ENCODE measurements around the gene CALHM5. TPM values are rescaled to one million over a fixed set of nuclear protein-coding genes. Genes with fewer than 3 reads are reported as not detected.

Gene CALHM5, protein sequence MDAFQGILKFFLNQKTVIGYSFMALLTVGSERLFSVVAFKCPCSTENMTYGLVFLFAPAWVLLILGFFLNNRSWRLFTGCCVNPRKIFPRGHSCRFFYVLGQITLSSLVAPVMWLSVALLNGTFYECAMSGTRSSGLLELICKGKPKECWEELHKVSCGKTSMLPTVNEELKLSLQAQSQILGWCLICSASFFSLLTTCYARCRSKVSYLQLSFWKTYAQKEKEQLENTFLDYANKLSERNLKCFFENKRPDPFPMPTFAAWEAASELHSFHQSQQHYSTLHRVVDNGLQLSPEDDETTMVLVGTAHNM
- total RNA-seq, result not detected

DNA sequence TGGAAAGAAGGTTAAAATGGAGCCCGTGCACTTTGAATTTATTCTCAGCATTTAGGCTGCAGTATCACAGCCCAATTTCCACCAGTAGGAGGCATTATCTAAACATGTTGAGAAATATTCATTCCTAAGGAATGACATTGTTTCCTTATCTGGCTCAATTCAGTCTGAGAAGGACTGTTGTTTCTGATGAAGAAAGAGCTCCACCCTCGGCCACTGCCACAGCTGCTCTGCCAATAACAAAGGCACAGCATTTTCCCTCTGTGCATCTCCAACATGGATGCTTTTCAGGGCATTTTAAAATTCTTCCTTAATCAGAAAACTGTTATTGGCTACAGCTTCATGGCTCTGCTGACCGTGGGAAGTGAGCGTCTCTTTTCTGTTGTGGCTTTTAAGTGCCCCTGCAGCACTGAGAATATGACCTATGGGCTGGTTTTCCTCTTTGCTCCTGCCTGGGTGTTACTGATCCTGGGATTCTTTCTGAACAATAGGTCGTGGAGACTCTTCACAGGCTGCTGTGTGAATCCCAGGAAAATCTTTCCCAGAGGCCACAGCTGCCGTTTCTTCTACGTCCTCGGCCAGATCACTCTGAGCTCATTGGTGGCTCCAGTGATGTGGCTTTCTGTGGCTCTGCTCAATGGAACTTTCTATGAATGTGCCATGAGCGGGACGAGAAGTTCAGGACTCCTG lies at the start of gene CALHM5:
Gene CALHM5 (plus strand): TSS at position 216 of the 687 bp plus-strand sequence. CDS start 58 bp downstream, at position 274.
- Mint-ChIP-seq H3K9me3 (ENCODE audit: low read depth) (peaks cover 3% of the 10 kb centered on the region), H3K27me3 (no peaks in the 10 kb centered on the region), H3K4me1 (no peaks in the 10 kb centered on the region), H3K36me3 (ENCODE audit: low read depth) (no peaks in the 10 kb centered on the region), H3K4me3 (no peak within 1 kb of the TSS), H3K27ac (no peak within 1 kb of the TSS)
- DNase-seq, result no peak
- no peak for ATAC-seq
- intact Hi-C loops (cut with DNase I, micrococcal nuclease), result no loop called here
- ChIA-PET POLR2A (no interaction called here), CTCF (interaction anchor here (1.1 kb wide), 1 partner anchor 21 kb away, joined by 3 read pairs; no protein-coding TSS in a partner anchor)

DNA sequence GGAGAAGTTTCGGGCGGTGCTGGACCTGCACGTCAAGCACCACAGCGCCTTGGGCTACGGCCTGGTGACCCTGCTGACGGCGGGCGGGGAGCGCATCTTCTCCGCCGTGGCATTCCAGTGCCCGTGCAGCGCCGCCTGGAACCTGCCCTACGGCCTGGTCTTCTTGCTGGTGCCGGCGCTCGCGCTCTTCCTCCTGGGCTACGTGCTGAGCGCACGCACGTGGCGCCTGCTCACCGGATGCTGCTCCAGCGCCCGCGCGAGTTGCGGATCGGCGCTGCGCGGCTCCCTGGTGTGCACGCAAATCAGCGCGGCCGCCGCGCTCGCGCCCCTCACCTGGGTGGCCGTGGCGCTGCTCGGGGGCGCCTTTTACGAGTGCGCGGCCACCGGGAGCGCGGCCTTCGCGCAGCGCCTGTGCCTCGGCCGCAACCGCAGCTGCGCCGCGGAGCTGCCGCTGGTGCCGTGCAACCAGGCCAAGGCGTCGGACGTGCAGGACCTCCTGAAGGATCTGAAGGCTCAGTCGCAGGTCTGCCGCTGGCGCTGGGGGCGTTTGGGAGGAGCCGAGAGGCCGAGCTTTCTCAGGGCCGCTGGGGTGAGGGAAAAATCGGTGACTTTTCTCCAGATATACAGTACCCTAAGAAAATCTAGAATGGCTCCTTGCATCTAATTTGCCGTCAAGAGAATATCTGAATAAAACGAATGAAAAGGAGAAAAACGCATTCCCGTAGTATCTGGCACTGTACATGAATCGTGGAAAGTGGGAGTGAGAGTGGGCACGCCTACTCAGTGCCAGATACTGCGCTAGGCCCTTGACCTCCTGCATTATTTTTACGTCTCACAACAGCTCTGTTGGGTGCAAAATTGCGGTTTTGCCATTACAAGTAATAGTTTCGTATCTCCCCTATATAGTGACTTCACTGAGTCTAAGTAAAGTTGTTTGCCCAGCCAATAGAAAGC lies 49.2 kb upstream of the CALHM5 start:
- H3K9me3 Mint-ChIP-seq (ENCODE audit: low read depth), result no peaks in the 10 kb centered on the region
- peaks cover 31% of the 10 kb centered on the region for H3K27me3 Mint-ChIP-seq
- H3K4me1 Mint-ChIP-seq, result peaks cover 34% of the 10 kb centered on the region
- peak overlapping the region; percentile 57 for H3K4me3 Mint-ChIP-seq
- ATAC-seq (peak; percentile 90), DNase-seq (peak; percentile 80)
- H3K27ac Mint-ChIP-seq, result peak overlapping the region; percentile 79
- POLR2A ChIA-PET, result no interaction called here
- CTCF ChIA-PET, result interaction anchor here (1.2 kb wide), 2 partner anchors 18 to 25 kb away, joined by 3 read pairs; no protein-coding TSS in a partner anchor
- intact Hi-C loops (cut with DNase I, micrococcal nuclease), result loop anchor here (1.0 to 5.0 kb wide), 4 partner anchors 109 to 360 kb away; partner anchors contain the start of genes NT5DC1 (in 1 of the 2), RWDD1 (in 1 of the 2) and TSPYL1 (in 1 of the 2)
- H3K36me3 Mint-ChIP-seq (ENCODE audit: low read depth), result no peaks in the 10 kb centered on the region

DNA sequence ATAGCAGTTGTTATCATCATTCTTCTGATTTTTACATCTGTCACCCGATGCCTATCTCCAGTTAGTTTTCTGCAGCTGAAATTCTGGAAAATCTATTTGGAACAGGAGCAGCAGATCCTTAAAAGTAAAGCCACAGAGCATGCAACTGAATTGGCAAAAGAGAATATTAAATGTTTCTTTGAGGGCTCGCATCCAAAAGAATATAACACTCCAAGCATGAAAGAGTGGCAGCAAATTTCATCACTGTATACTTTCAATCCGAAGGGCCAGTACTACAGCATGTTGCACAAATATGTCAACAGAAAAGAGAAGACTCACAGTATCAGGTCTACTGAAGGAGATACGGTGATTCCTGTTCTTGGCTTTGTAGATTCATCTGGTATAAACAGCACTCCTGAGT lies 48.1 kb upstream of the CALHM5 start:
- ATAC-seq, result no peak
- intact Hi-C loops (cut with DNase I, micrococcal nuclease), result loop anchor here (5.0 kb wide), 3 partner anchors 181 to 361 kb away; partner anchors contain the start of genes NT5DC1 (in 1 of the 2) and TSPYL1 (in 1 of the 2)
- no peaks in the 10 kb centered on the region for H3K36me3 Mint-ChIP-seq (ENCODE audit: low read depth)
- ChIA-PET CTCF (interaction anchor here (0.9 to 1.3 kb wide), 3 partner anchors 20 to 245 kb away, joined by 3 to 6 read pairs (median 6); no protein-coding TSS in a partner anchor), POLR2A (no interaction called here)
- no peaks in the 10 kb centered on the region for H3K9me3 Mint-ChIP-seq (ENCODE audit: low read depth)
- peaks cover 34% of the 10 kb centered on the region for H3K4me1 Mint-ChIP-seq
- peaks cover 31% of the 10 kb centered on the region for H3K27me3 Mint-ChIP-seq
- no peak overlapping the region for H3K27ac Mint-ChIP-seq
- H3K4me3 Mint-ChIP-seq, result no peak overlapping the region
- no peak for DNase-seq

DNA sequence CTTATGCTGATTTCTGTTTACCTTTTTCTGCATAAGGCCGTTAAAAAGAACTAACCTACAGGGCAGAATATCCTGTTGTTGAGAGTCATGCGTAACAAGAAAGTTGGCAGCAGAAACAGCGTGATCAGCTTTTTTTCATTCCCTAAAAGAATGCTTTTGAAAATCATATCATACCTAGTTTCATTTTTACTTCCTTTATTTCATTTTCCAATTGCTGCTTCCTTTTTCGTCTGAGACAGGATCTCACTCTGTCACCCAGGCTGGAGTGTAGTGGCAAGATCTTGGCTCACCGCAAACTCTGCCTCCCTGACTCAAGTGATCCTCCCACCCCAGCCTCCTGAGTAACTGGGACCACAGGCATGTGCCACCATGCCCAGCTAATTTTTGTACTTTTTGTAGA lies 46.2 kb upstream of the CALHM5 start:
- Mint-ChIP-seq H3K27me3 (peaks cover 23% of the 10 kb centered on the region), H3K36me3 (ENCODE audit: low read depth) (no peaks in the 10 kb centered on the region), H3K4me1 (peaks cover 34% of the 10 kb centered on the region), H3K4me3 (no peak overlapping the region), H3K9me3 (ENCODE audit: low read depth) (no peaks in the 10 kb centered on the region), H3K27ac (no peak overlapping the region)
- ATAC-seq (no peak), DNase-seq (peak; percentile 34)
- intact Hi-C loops (cut with DNase I, micrococcal nuclease), result no loop called here
- ChIA-PET CTCF (interaction anchor here (0.5 kb wide), 1 partner anchor 293 kb away, joined by 3 read pairs; no protein-coding TSS in a partner anchor), POLR2A (no interaction called here)

DNA sequence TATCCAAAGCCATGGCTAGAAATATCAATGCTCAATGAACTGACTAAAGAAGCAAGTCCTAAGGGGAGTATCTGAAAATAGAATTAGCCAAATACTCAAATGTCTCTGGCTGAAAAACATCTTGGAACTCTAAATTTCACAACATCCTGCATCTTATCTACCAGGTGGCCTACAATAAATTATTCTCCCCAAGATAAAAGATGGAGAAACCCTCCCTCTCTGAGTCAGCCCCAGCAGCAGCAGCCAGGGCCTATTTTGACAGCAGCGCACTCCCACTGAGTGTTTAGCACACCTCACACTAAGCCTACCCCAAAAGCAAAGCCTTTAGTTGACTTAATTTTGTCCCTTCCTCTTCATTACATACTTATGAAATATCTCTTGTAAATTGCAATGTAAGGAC lies 44.3 kb upstream of the CALHM5 start:
- Mint-ChIP-seq H3K9me3 (ENCODE audit: low read depth) (no peaks in the 10 kb centered on the region), H3K4me1 (peaks cover 23% of the 10 kb centered on the region), H3K4me3 (no peak overlapping the region), H3K27me3 (peaks cover 12% of the 10 kb centered on the region), H3K27ac (no peak overlapping the region), H3K36me3 (ENCODE audit: low read depth) (no peaks in the 10 kb centered on the region)
- no peak for DNase-seq
- ChIA-PET POLR2A (no interaction called here), CTCF (no interaction called here)
- ATAC-seq, result no peak
- intact Hi-C loops (cut with DNase I, micrococcal nuclease), result no loop called here

DNA sequence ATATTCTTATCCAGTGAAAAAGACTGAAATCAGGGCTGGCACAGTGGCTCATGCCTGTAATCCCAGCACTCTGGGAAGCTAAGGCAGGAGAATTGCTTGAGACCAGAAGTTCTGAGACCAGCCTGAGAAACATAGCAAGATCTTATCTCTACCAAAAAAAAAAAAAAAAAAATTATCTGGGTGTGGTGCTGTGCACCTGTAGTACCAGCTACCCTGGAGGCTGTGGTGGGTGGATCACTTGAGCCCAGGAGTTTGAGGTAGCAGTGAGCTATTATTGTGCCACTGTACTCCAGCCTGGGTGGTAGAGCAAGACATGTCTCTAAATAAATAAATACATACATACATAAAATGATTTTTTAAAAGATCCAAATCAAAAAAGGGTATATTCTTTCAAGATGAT lies 43.9 kb upstream of the CALHM5 start:
- H3K27ac Mint-ChIP-seq, result no peak overlapping the region
- intact Hi-C loops (cut with DNase I, micrococcal nuclease), result no loop called here
- CTCF ChIA-PET, result no interaction called here

DNA sequence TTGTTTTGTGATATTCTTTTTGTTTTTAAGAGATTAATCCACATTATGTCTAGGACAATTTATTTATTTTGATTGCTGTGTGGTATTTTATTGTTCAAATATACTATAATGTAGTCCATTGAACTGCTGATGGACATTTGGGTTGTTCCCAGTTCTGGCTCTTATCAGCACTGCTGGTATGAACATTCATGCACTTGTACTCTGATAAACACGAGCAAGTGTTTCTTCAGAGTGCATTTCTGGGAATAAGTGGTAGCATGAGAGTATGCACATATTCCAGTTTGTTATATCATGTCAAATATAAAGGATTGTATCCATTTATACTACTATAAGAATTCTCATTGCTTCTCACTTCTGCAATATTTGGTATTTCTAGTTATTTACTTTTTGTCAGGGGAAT lies 43.1 kb upstream of the CALHM5 start:
- ChIA-PET POLR2A (no interaction called here), CTCF (no interaction called here)
- Mint-ChIP-seq H3K27ac (no peak overlapping the region), H3K4me1 (peaks cover 16% of the 10 kb centered on the region), H3K27me3 (peaks cover 8% of the 10 kb centered on the region), H3K9me3 (ENCODE audit: low read depth) (no peaks in the 10 kb centered on the region), H3K36me3 (ENCODE audit: low read depth) (no peaks in the 10 kb centered on the region), H3K4me3 (no peak overlapping the region)
- no peak for DNase-seq
- intact Hi-C loops (cut with DNase I, micrococcal nuclease), result no loop called here
- ATAC-seq, result no peak

More for the DNA sequence above, 43.9 kb upstream of the CALHM5 start:
- DNase-seq, result no peak
- H3K9me3 Mint-ChIP-seq (ENCODE audit: low read depth), result no peaks in the 10 kb centered on the region
- no peaks in the 10 kb centered on the region for H3K36me3 Mint-ChIP-seq (ENCODE audit: low read depth)
- peaks cover 12% of the 10 kb centered on the region for H3K27me3 Mint-ChIP-seq
- peaks cover 21% of the 10 kb centered on the region for H3K4me1 Mint-ChIP-seq
- no peak for ATAC-seq
- no peak overlapping the region for H3K4me3 Mint-ChIP-seq
- POLR2A ChIA-PET, result no interaction called here

DNA sequence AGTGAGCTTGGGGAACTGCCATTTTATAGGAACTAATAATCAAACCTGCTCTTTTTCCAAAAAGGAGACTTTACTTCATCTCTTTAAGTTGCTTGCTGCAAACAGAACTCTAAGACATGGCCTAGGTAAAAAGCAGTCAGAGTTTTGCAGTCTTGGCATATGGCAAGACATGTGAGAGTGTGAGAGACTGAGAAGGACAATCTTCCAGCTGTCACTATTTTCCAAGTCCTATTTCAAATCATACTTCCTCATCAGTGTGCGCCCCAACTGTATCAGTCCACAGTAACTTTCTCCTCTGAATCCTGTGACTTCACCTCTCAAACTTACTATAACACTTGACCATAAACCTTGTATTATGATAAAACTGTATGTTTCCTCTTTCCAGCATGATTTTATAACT lies 39.9 kb upstream of the CALHM5 start:
- H3K27me3 Mint-ChIP-seq, result no peaks in the 10 kb centered on the region
- no peaks in the 10 kb centered on the region for H3K9me3 Mint-ChIP-seq (ENCODE audit: low read depth)
- H3K36me3 Mint-ChIP-seq (ENCODE audit: low read depth), result no peaks in the 10 kb centered on the region
- H3K4me1 Mint-ChIP-seq, result peaks cover 18% of the 10 kb centered on the region
- DNase-seq (no peak), ATAC-seq (no peak)
- ChIA-PET POLR2A (no interaction called here), CTCF (interaction anchor here (1.1 kb wide), 1 partner anchor 184 kb away, joined by 4 read pairs; no protein-coding TSS in a partner anchor)
- H3K27ac Mint-ChIP-seq, result no peak overlapping the region
- intact Hi-C loops (cut with DNase I, micrococcal nuclease), result no loop called here
- no peak overlapping the region for H3K4me3 Mint-ChIP-seq

DNA sequence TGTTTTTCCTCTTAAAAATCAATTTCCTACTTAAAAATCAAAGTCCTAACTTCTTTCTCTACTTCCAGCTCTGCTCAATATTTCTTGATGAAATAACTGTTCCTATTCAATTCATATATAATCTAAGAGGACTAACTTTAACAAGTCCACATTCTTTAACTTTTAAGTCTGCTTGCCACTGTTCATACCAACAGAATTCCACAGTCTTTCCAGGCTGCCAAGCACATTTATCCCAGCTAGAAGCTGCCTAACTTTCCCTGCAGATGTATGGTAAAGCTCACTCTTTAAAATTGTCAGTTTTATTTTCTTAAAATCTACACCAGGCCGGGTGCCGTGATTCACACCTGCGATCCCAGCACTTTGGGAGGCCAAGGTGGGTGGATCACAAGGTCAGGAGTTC lies 38.7 kb upstream of the CALHM5 start:
- H3K27ac Mint-ChIP-seq, result no peak overlapping the region
- POLR2A ChIA-PET, result no interaction called here
- CTCF ChIA-PET, result interaction anchor here (1.2 kb wide), 1 partner anchor 59 kb away, joined by 3 read pairs; no protein-coding TSS in a partner anchor
- no peaks in the 10 kb centered on the region for H3K9me3 Mint-ChIP-seq (ENCODE audit: low read depth)
- ATAC-seq, result no peak
- no peak for DNase-seq
- intact Hi-C loops (cut with DNase I, micrococcal nuclease), result no loop called here
- no peaks in the 10 kb centered on the region for H3K27me3 Mint-ChIP-seq
- H3K4me3 Mint-ChIP-seq, result no peak overlapping the region
- no peaks in the 10 kb centered on the region for H3K36me3 Mint-ChIP-seq (ENCODE audit: low read depth)
- peaks cover 18% of the 10 kb centered on the region for H3K4me1 Mint-ChIP-seq

DNA sequence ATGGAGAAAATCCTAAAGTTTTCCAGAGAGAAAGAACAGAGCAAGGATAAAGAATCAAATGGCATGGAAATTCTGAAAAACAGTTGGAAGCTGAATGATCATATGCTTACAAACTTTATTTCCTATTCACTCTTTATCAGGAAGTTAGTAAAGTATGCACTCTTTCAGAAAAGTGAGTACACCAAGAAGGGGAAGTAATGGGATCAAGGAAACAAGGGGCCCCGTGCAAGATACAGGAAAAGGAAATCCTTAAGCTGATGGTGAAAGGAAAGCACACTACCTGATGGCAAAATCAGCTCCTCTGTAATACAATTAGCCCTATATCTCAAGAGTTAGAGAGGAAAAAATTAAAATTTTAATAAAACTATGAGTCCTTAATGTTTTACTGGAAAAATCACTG lies 36.3 kb upstream of the CALHM5 start:
- Mint-ChIP-seq H3K27me3 (peaks cover 2% of the 10 kb centered on the region), H3K4me1 (peaks cover 18% of the 10 kb centered on the region), H3K9me3 (ENCODE audit: low read depth) (no peaks in the 10 kb centered on the region), H3K27ac (no peak overlapping the region), H3K4me3 (no peak overlapping the region), H3K36me3 (ENCODE audit: low read depth) (no peaks in the 10 kb centered on the region)
- DNase-seq (no peak), ATAC-seq (no peak)
- POLR2A ChIA-PET, result no interaction called here
- intact Hi-C loops (cut with DNase I, micrococcal nuclease), result no loop called here
- CTCF ChIA-PET, result interaction anchor here (0.7 kb wide), 1 partner anchor 187 kb away, joined by 3 read pairs; no protein-coding TSS in a partner anchor
